ENCODE results near the gene KCNC1.

Gene KCNC1

GRCh38 chr11:17734418-17734911, at the start of gene KCNC1:
KCNC1 (plus strand) TSS chr11:17734781; CDS start chr11:17736003, 1,222 bp downstream.
- peak; percentile 84 for DNase-seq (ENCODE audit: low spot score)

- no peak for DNase-seq (ENCODE audit: low spot score)
Measured at GRCh38 chr11:17686231-17686980, 48.2 kb upstream of the KCNC1 start.

- no peak for DNase-seq (ENCODE audit: low spot score)
Measured at GRCh38 chr11:17687946-17688670, 46.5 kb upstream of the KCNC1 start.

- DNase-seq (ENCODE audit: low spot score) = no peak
Measured at GRCh38 chr11:17691550-17691949, 43.0 kb upstream of the KCNC1 start.

GRCh38 chr11:17691976-17692375, 42.6 kb upstream of the KCNC1 start:
- no peak for DNase-seq (ENCODE audit: low spot score)

- DNase-seq (ENCODE audit: low spot score) = no peak
Measured at GRCh38 chr11:17692931-17693330, 41.6 kb upstream of the KCNC1 start.

GRCh38 chr11:17693531-17693930, 41.0 kb upstream of the KCNC1 start:
- no peak for DNase-seq (ENCODE audit: low spot score)

- DNase-seq (ENCODE audit: low spot score) = no peak
Measured at GRCh38 chr11:17694494-17695110, 40.0 kb upstream of the KCNC1 start.

GRCh38 chr11:17695454-17696441, 38.8 kb upstream of the KCNC1 start:
- DNase-seq (ENCODE audit: low spot score) = peak; percentile 27

- DNase-seq (ENCODE audit: low spot score) = no peak
Measured at GRCh38 chr11:17696741-17697140, 37.8 kb upstream of the KCNC1 start.

GRCh38 chr11:17697175-17697949, 37.2 kb upstream of the KCNC1 start:
- no peak for DNase-seq (ENCODE audit: low spot score)

GRCh38 chr11:17699147-17700114, 35.1 kb upstream of the KCNC1 start:
- no peak for DNase-seq (ENCODE audit: low spot score)

GRCh38 chr11:17700991-17701390, 33.6 kb upstream of the KCNC1 start:
- DNase-seq (ENCODE audit: low spot score) = no peak

GRCh38 chr11:17702876-17703275, 31.7 kb upstream of the KCNC1 start:
- DNase-seq (ENCODE audit: low spot score) = no peak

GRCh38 chr11:17703951-17704350, 30.6 kb upstream of the KCNC1 start:
- DNase-seq (ENCODE audit: low spot score) = no peak

- DNase-seq (ENCODE audit: low spot score) = no peak
Measured at GRCh38 chr11:17707830-17708229, 26.8 kb upstream of the KCNC1 start.

- no peak for DNase-seq (ENCODE audit: low spot score)
Measured at GRCh38 chr11:17711836-17712235, 22.7 kb upstream of the KCNC1 start.

- no peak for DNase-seq (ENCODE audit: low spot score)
Measured at GRCh38 chr11:17713851-17714250, 20.7 kb upstream of the KCNC1 start.

GRCh38 chr11:17714356-17714854, 20.2 kb upstream of the KCNC1 start:
- DNase-seq (ENCODE audit: low spot score) = no peak

Measured in AG20443 (cell line).